K562 (cell line): ENCODE data around the gene EFNA2. TPM values are rescaled to one million over a fixed set of nuclear protein-coding genes. Genes with fewer than 3 reads are reported as not detected.

ENCODE experiments used
- CREB3L1 ChIP-seq: fragments of 450-650 bp; IDR thresholded peaks from 2 replicates; pipeline ENCODE4 v1.6.1; 2014; ENCODE audit warnings: low read depth, mild to moderate bottlenecking, moderate library complexity, borderline replicate concordance
- DNMT1 ChIP-seq: fragments of 450-650 bp; IDR thresholded peaks from 2 replicates; pipeline ENCODE4 v1.6.1; 2016; ENCODE audit warnings: antibody characterized with exemption, mild to moderate bottlenecking
- HDGF ChIP-seq: fragments of 450-650 bp; IDR thresholded peaks from 2 replicates; pipeline ENCODE4 v1.6.1; 2016
- HINFP ChIP-seq: fragments of 450-650 bp; conservative IDR thresholded peaks from 2 replicates; pipeline ENCODE4 v1.6.1; 2016; ENCODE audit warnings: missing genetic modification characterization, low read depth, mild to moderate bottlenecking, control low read depth, missing compliant biosample characterization
- HMGXB4 ChIP-seq: sonication (generic); formaldehyde crosslinking; IDR thresholded peaks from 2 replicates; pipeline ENCODE4 v1.8.1; 2023; ENCODE audit warnings: mild to moderate bottlenecking, missing genetic modification reagents
- KLF16 ChIP-seq: IDR thresholded peaks from 2 replicates; pipeline ENCODE4 v1.6.1; 2016; ENCODE audit warnings: antibody characterized with exemption
- MAFK ChIP-seq: IDR thresholded peaks from 2 replicates; pipeline ENCODE4 v1.6.1; 2011; ENCODE audit warnings: low read length, improper control_type of control experiment
- MAZ ChIP-seq, 2 experiments: fragments of 450-650 bp in 1 of 2; sonication (generic) in 1 of 2; formaldehyde crosslinking; IDR thresholded peaks in 1 of 2; conservative IDR thresholded peaks in 1 of 2; 2 replicates each; pipeline versions ENCODE4 v1.4.0 to v1.5.0; 2020; ENCODE audit warnings: mild to moderate bottlenecking in 1 of 2, missing genetic modification reagents in 1 of 2
- MEIS2 ChIP-seq: fragments of 450-650 bp; IDR thresholded peaks from 2 replicates; pipeline ENCODE4 v1.6.1; 2014; ENCODE audit warnings: mild to moderate bottlenecking; ENCODE audit not compliant: partially characterized antibody
- PHTF2 ChIP-seq: fragments of 250-450 bp; sonication (Bioruptor Pico); IDR thresholded peaks from 2 replicates; pipeline ENCODE4 v1.5.0; 2021; ENCODE audit warnings: mild to moderate bottlenecking
- PRMT5 ChIP-seq: sonication (generic); formaldehyde crosslinking; IDR thresholded peaks from 2 replicates; pipeline ENCODE4 v1.5.0; 2020; ENCODE audit warnings: missing genetic modification reagents
- RBBP5 ChIP-seq: fragments of 200-600 bp; sonication (generic); IDR thresholded peaks from 2 replicates; pipeline ENCODE4 v1.6.1; 2012; ENCODE audit warnings: borderline replicate concordance, mild to moderate bottlenecking, low read length, control low read depth, inconsistent platforms; ENCODE audit not compliant: insufficient read depth, poor library complexity, severe bottlenecking
- TGIF2 ChIP-seq: sonication (generic); formaldehyde crosslinking; IDR thresholded peaks from 2 replicates; pipeline ENCODE4 v1.8.1; 2022; ENCODE audit warnings: mild to moderate bottlenecking, missing genetic modification reagents, moderate library complexity
- VEZF1 ChIP-seq: fragments of 200-800 bp; sonication (Bioruptor generic); IDR thresholded peaks from 2 replicates; pipeline ENCODE4 v1.6.1; 2017; ENCODE audit warnings: missing genetic modification characterization, missing compliant biosample characterization
- YBX1 ChIP-seq: fragments of 450-650 bp; IDR thresholded peaks from 2 replicates; pipeline ENCODE4 v1.7.1; 2016; ENCODE audit warnings: mild to moderate bottlenecking
- ZNF212 ChIP-seq: fragments of 450-650 bp; formaldehyde crosslinking; IDR thresholded peaks from 2 replicates; pipeline ENCODE4 v1.4.0; 2020; ENCODE audit warnings: mild to moderate bottlenecking
- ZNF780A ChIP-seq: fragments of 250-450 bp; sonication (Bioruptor Pico); IDR thresholded peaks from 2 replicates; pipeline ENCODE4 v1.5.0; 2021; ENCODE audit warnings: mild to moderate bottlenecking
- polyA plus RNA-seq, 8 experiments: library from polyadenylated mRNA; depleted of rRNA in 4 of 8; stranded (reverse) in 5 of 8; unstranded in 3 of 8; fragments of >200 nt; fragmentation: Nextera tagmentation in 2 of 8; fragmentation: Illumina TruSeq in 1 of 8; extraction: Ambion mirVana in 2 of 8; extraction: Trizol in 1 of 8; gene quantifications; 2 replicates each; pipeline versions ENCODE4 v1.2.1 to v1.2.3, GENCODE V29; 2011 to 2014; ENCODE audit warnings: inconsistent platforms in 1 of 8, missing spikeins in 1 of 8
- total RNA-seq, 7 experiments: library from RNA; depleted of rRNA in 6 of 7; stranded (reverse); fragments of >200 nt in 6 of 7; fragmentation: Illumina TruSeq in 2 of 7; extraction: Trizol in 2 of 7; gene quantifications; 2 replicates each; pipeline versions ENCODE4 v1.2.1 to v1.2.3, GENCODE V29; 2011 to 2021; ENCODE audit warnings: low replicate concordance in 1 of 7
- TF ChIP-seq, protein P1 (sequence below): fragments of 450-650 bp; formaldehyde crosslinking; conservative IDR thresholded peaks from 2 replicates; pipeline ENCODE4 v1.4.0; 2022; ENCODE audit warnings: mild to moderate bottlenecking, missing genetic modification characterization
- TF ChIP-seq, protein P2 (sequence below): IDR thresholded peaks from 2 replicates; pipeline ENCODE4 v1.6.1; 2012; ENCODE audit warnings: low read depth, low read length, improper control_type of control experiment, borderline replicate concordance

Gene EFNA2
- total and polyA plus RNA-seq, 9 of the 15 experiments (the other 6 are each of a cell fraction or from before 2014, with no cell fraction given) = 0.11 to 0.44 (median 0.15) TPM; not detected in 6

- TF ChIP-seq, protein P1, sequence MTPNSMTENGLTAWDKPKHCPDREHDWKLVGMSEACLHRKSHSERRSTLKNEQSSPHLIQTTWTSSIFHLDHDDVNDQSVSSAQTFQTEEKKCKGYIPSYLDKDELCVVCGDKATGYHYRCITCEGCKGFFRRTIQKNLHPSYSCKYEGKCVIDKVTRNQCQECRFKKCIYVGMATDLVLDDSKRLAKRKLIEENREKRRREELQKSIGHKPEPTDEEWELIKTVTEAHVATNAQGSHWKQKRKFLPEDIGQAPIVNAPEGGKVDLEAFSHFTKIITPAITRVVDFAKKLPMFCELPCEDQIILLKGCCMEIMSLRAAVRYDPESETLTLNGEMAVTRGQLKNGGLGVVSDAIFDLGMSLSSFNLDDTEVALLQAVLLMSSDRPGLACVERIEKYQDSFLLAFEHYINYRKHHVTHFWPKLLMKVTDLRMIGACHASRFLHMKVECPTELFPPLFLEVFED (CRISPR knock-in tag) = peak; percentile 97
- TF ChIP-seq CREB3L1 (no peak), HDGF (0 out of 2 replicates have a peak, but pooled peaks have one; percentile 14), PHTF2 (no peak), PRMT5 (CRISPR knock-in tag) (no peak), ZNF212 (CRISPR knock-in tag) (no peak), HMGXB4 (CRISPR knock-in tag) (no peak), TGIF2 (CRISPR knock-in tag) (no peak), DNMT1 (no peak), VEZF1 (CRISPR knock-in tag) (peak; percentile 64), HINFP (tag) (no peak), KLF16 (no peak), YBX1 (no peak), MAFK (no peak), MEIS2 (no peak), ZNF780A (peak; percentile 76; the same call in 1 of the 2 replicates), RBBP5 (no peak), MAZ (CRISPR knock-in tag; conservative IDR thresholded peaks at IDR 0.05 in 1 of 2, IDR thresholded peaks at IDR 0.05 in 1 of 2) (peak; percentile 22 to 88; a peak in 3 of 4 replicates)
- TF ChIP-seq, protein P2, sequence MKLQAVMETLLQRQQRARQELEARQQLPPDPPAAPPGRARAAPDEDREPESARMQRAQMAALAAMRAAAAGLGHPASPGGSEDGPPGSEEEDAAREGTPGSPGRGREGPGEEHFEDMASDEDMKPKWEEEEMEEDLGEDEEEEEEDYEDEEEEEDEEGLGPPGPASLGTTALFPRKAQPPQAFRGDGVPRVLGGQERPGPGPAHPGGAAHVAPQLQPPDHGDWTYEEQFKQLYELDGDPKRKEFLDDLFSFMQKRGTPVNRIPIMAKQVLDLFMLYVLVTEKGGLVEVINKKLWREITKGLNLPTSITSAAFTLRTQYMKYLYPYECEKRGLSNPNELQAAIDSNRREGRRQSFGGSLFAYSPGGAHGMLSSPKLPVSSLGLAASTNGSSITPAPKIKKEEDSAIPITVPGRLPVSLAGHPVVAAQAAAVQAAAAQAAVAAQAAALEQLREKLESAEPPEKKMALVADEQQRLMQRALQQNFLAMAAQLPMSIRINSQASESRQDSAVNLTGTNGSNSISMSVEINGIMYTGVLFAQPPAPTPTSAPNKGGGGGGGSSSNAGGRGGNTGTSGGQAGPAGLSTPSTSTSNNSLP = no peak
Measured at GRCh38 chr19:1259206-1259875, 26.3 kb upstream of the EFNA2 start (continued).
